ENCODE results near the gene HOXB4. TPM values are rescaled to one million over a fixed set of nuclear protein-coding genes. Genes with fewer than 3 reads are reported as not detected.

HOXB4 gene
- total and polyA plus RNA-seq, 10 of the 15 experiments (the other 5 are each of a cell fraction or from before 2014, with no cell fraction given), result 0.35 to 5.8 (median 3.0) TPM

DNA sequence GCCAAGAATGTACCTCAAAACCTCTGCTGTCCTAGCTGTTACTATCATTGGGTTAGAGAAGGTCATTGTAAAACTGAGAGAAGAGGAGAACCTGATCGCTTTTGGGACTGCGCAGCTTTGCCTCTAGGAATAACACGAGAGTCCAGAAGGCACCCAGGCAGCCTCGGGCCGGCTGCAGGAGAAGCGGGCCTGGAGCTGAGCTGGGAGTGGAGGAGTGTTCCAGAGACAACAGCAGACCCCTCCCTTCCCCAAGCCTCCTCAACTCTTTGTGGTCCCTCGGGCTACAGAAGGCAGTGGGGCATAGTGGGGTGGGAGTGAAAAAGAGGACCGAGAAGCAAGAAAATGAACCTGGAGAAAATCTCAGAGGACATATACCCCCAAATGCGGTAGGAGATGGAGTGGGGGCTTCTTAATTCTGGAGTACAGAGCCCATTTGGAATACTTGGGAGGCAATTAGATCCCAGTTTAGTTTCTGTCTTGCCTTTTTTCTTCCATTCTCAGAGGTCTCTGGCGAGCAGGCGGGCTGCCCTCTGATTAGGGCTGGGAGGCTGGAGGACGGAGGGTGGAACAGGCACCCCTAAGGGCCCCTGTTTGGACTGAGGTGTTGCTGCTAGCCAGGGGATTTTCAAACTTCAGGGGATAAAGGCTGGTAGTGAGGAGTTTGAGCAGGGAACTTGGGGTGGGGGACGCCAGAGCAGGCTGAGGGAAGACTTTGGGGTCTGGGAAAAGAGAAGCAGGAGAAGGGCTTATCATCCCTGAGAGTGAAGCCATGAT, 19.9 kb downstream of the HOXB4 start:
- Histone ChIP-seq H3K27me3 (replicated peaks in 1 of 2; ENCODE audit: control insufficient read depth in 2 of 2, insufficient read depth in 2 of 2, low read length in 1 of 2) (no peaks in the 10 kb centered on the region), H3K79me2 (ENCODE audit: control insufficient read depth, insufficient read depth, low read length) (no peaks in the 10 kb centered on the region), H3K27ac (ENCODE audit: control insufficient read depth, insufficient read depth) (no peak overlapping the region), H2AFZ (ENCODE audit: control insufficient read depth, low read depth, low read length) (no peak overlapping the region), H3K4me2 (ENCODE audit: control insufficient read depth, insufficient read depth) (no peak overlapping the region), H3K36me3 (ENCODE audit: control insufficient read depth in 2 of 2, insufficient read depth in 2 of 2, low read length in 1 of 2) (no peaks in the 10 kb centered on the region; a peak in 1 of 4 replicates), H3K4me1 (ENCODE audit: control insufficient read depth, insufficient read depth, low read length) (no peaks in the 10 kb centered on the region), H3K4me3 (no peak overlapping the region), H3K9ac (ENCODE audit: control insufficient read depth, insufficient read depth, low read length) (no peak overlapping the region), H4K20me1 (ENCODE audit: control insufficient read depth, insufficient read depth) (no peaks in the 10 kb centered on the region), H3K9me3 (replicated peaks; ENCODE audit: control insufficient read depth, insufficient read depth, low read length) (no peaks in the 10 kb centered on the region)
- RAD21 ChIA-PET (ENCODE audit: unreplicated experiment), result no interaction called here
- POLR2A ChIA-PET, result no interaction called here
- ATAC-seq, result no peak
- intact Hi-C loops (cut with micrococcal nuclease; ENCODE audit: unreplicated experiment) (no loop called here), in situ Hi-C loops (cut with MboI) (no loop called here)
- 74% methylated on average over 13 of the region's 13 CpGs for WGBS (ENCODE audit: insufficient coverage, insufficient replicate concordance, low lambda C conversion rate, missing lambda C conversion rate)
- SMC1A ChIA-PET (ENCODE audit: uncharacterized antibody, unreplicated experiment), result no interaction called here
- CTCF ChIA-PET, result no interaction called here
- BruUV-seq (replicated peaks), result no TSS peak
- no peak for FAIRE-seq
- no peak for DNase-seq (ENCODE audit: low read depth, low spot score)
- TF ChIP-seq RUNX3 (IDR thresholded peaks at IDR 0.05; ENCODE audit: low read length) (no peak), PAX8 (IDR thresholded peaks at IDR 0.05) (no peak), DPF2 (IDR thresholded peaks at IDR 0.05) (no peak), RBBP5 (conservative IDR thresholded peaks at IDR 0.05) (no peak), HDAC2 (IDR thresholded peaks at IDR 0.05) (no peak), BRCA1 (IDR thresholded peaks at IDR 0.05; ENCODE audit: low read depth, low read length) (no peak), RAD51 (IDR thresholded peaks at IDR 0.05) (no peak), GATAD2B (conservative IDR thresholded peaks at IDR 0.05; ENCODE audit: low read depth) (no peak), CHD2 (IDR thresholded peaks at IDR 0.05; ENCODE audit: borderline replicate concordance, low read depth, low read length) (no peak), POLR2AphosphoS2 (IDR thresholded peaks at IDR 0.05; ENCODE audit: low read depth, low read length) (no peak), SMARCA5 (IDR thresholded peaks at IDR 0.05) (no peak), KDM1A (IDR thresholded peaks at IDR 0.05; ENCODE audit: borderline replicate concordance) (no peak)
- TF ChIP-seq, protein P1, sequence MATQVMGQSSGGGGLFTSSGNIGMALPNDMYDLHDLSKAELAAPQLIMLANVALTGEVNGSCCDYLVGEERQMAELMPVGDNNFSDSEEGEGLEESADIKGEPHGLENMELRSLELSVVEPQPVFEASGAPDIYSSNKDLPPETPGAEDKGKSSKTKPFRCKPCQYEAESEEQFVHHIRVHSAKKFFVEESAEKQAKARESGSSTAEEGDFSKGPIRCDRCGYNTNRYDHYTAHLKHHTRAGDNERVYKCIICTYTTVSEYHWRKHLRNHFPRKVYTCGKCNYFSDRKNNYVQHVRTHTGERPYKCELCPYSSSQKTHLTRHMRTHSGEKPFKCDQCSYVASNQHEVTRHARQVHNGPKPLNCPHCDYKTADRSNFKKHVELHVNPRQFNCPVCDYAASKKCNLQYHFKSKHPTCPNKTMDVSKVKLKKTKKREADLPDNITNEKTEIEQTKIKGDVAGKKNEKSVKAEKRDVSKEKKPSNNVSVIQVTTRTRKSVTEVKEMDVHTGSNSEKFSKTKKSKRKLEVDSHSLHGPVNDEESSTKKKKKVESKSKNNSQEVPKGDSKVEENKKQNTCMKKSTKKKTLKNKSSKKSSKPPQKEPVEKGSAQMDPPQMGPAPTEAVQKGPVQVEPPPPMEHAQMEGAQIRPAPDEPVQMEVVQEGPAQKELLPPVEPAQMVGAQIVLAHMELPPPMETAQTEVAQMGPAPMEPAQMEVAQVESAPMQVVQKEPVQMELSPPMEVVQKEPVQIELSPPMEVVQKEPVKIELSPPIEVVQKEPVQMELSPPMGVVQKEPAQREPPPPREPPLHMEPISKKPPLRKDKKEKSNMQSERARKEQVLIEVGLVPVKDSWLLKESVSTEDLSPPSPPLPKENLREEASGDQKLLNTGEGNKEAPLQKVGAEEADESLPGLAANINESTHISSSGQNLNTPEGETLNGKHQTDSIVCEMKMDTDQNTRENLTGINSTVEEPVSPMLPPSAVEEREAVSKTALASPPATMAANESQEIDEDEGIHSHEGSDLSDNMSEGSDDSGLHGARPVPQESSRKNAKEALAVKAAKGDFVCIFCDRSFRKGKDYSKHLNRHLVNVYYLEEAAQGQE (IDR thresholded peaks at IDR 0.05; ENCODE audit: low read depth, low read length), result no peak
- TF ChIP-seq, protein P2, sequence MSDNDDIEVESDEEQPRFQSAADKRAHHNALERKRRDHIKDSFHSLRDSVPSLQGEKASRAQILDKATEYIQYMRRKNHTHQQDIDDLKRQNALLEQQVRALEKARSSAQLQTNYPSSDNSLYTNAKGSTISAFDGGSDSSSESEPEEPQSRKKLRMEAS (IDR thresholded peaks at IDR 0.05; ENCODE audit: low read depth, low read length), result no peak
- TF ChIP-seq, protein P3, sequence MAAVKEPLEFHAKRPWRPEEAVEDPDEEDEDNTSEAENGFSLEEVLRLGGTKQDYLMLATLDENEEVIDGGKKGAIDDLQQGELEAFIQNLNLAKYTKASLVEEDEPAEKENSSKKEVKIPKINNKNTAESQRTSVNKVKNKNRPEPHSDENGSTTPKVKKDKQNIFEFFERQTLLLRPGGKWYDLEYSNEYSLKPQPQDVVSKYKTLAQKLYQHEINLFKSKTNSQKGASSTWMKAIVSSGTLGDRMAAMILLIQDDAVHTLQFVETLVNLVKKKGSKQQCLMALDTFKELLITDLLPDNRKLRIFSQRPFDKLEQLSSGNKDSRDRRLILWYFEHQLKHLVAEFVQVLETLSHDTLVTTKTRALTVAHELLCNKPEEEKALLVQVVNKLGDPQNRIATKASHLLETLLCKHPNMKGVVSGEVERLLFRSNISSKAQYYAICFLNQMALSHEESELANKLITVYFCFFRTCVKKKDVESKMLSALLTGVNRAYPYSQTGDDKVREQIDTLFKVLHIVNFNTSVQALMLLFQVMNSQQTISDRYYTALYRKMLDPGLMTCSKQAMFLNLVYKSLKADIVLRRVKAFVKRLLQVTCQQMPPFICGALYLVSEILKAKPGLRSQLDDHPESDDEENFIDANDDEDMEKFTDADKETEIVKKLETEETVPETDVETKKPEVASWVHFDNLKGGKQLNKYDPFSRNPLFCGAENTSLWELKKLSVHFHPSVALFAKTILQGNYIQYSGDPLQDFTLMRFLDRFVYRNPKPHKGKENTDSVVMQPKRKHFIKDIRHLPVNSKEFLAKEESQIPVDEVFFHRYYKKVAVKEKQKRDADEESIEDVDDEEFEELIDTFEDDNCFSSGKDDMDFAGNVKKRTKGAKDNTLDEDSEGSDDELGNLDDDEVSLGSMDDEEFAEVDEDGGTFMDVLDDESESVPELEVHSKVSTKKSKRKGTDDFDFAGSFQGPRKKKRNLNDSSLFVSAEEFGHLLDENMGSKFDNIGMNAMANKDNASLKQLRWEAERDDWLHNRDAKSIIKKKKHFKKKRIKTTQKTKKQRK (IDR thresholded peaks at IDR 0.05; ENCODE audit: low read depth, low read length), result no peak
- TF ChIP-seq, protein P4, sequence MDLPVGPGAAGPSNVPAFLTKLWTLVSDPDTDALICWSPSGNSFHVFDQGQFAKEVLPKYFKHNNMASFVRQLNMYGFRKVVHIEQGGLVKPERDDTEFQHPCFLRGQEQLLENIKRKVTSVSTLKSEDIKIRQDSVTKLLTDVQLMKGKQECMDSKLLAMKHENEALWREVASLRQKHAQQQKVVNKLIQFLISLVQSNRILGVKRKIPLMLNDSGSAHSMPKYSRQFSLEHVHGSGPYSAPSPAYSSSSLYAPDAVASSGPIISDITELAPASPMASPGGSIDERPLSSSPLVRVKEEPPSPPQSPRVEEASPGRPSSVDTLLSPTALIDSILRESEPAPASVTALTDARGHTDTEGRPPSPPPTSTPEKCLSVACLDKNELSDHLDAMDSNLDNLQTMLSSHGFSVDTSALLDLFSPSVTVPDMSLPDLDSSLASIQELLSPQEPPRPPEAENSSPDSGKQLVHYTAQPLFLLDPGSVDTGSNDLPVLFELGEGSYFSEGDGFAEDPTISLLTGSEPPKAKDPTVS (IDR thresholded peaks at IDR 0.05; ENCODE audit: low read depth, low read length), result no peak

Data from GM12878 (cell line).